GM23338 (cell line): ENCODE data around the gene CSF3.

Experiments
- EZH2 ChIP-seq: fragments of 200-600 bp; sonication (generic); IDR thresholded peaks from one replicate; pipeline ENCODE4 v1.8.0; 2017; ENCODE audit warnings: antibody characterized with exemption, mild to moderate bottlenecking, low read depth; ENCODE audit not compliant: unreplicated experiment
- EZH2phosphoT487 ChIP-seq: fragments of 200-600 bp; sonication (generic); IDR thresholded peaks from one replicate; pipeline ENCODE4 v1.8.1; 2018; ENCODE audit warnings: antibody characterized with exemption; ENCODE audit not compliant: unreplicated experiment
- JUNB ChIP-seq: IDR thresholded peaks from one replicate; pipeline ENCODE4 v1.6.1; 2016; ENCODE audit warnings: antibody characterized with exemption; ENCODE audit not compliant: unreplicated experiment
- TF ChIP-seq, protein P1 (sequence below), 2 experiments: fragments of 200-600 bp in 1 of 2; sonication (generic) in 1 of 2; conservative IDR thresholded peaks; 2 replicates each; pipeline versions ENCODE4 v1.5.1 to v1.6.1; 2016 to 2017; ENCODE audit warnings: antibody characterized with exemption in 2 of 2, low read depth in 2 of 2, mild to moderate bottlenecking in 2 of 2, moderate library complexity in 1 of 2
- TF ChIP-seq, protein P2 (sequence below): IDR thresholded peaks from one replicate; pipeline ENCODE4 v1.6.1; 2018; ENCODE audit warnings: antibody characterized with exemption; ENCODE audit not compliant: unreplicated experiment

DNA sequence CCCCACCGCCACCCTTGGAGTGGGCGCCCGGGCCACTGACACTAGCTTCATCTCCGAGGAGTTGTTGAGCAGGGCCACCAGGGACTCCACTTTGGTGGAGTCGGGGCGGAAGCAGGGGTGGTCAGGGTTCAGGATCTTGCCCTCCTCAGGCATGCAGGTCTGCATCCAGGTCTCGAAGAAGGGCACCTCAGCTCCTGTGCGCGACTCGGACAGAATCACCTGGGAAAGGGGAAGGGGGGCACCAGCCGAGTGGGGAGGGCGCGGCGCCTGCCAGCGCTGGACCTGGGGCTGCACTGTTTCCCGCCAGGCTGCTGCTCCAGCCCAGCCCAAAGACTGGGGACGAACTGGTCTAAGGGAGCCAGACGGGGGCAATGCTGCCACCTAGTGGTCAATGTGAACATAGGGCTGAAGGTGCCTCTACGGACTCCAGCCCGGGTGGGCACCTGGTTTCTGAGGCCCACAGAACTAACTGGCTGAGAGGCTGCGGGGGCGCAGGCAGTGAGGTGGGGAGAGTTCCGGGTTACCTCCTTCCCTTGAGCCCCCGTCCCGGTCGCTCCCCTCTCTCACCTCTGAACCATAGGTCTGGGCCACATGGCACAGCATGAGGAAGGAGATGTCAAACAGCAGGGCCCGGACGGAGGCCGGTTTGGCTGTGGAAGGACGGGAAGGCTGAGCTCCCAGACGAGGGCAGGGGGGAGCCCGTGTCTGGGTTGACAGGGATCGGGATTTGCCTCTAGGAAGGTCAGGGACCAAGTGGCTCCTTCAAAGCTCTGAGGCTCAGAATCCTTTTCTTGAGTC lies 11.8 kb downstream of the CSF3 start:
- TF ChIP-seq, protein P1, sequence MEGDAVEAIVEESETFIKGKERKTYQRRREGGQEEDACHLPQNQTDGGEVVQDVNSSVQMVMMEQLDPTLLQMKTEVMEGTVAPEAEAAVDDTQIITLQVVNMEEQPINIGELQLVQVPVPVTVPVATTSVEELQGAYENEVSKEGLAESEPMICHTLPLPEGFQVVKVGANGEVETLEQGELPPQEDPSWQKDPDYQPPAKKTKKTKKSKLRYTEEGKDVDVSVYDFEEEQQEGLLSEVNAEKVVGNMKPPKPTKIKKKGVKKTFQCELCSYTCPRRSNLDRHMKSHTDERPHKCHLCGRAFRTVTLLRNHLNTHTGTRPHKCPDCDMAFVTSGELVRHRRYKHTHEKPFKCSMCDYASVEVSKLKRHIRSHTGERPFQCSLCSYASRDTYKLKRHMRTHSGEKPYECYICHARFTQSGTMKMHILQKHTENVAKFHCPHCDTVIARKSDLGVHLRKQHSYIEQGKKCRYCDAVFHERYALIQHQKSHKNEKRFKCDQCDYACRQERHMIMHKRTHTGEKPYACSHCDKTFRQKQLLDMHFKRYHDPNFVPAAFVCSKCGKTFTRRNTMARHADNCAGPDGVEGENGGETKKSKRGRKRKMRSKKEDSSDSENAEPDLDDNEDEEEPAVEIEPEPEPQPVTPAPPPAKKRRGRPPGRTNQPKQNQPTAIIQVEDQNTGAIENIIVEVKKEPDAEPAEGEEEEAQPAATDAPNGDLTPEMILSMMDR (conservative IDR thresholded peaks at IDR 0.05; ENCODE audit: low read depth in 2 of 2), result peak; percentile 85 to 97
- TF ChIP-seq EZH2phosphoT487 (no peak), EZH2 (no peak), JUNB (no peak)
- TF ChIP-seq, protein P2, sequence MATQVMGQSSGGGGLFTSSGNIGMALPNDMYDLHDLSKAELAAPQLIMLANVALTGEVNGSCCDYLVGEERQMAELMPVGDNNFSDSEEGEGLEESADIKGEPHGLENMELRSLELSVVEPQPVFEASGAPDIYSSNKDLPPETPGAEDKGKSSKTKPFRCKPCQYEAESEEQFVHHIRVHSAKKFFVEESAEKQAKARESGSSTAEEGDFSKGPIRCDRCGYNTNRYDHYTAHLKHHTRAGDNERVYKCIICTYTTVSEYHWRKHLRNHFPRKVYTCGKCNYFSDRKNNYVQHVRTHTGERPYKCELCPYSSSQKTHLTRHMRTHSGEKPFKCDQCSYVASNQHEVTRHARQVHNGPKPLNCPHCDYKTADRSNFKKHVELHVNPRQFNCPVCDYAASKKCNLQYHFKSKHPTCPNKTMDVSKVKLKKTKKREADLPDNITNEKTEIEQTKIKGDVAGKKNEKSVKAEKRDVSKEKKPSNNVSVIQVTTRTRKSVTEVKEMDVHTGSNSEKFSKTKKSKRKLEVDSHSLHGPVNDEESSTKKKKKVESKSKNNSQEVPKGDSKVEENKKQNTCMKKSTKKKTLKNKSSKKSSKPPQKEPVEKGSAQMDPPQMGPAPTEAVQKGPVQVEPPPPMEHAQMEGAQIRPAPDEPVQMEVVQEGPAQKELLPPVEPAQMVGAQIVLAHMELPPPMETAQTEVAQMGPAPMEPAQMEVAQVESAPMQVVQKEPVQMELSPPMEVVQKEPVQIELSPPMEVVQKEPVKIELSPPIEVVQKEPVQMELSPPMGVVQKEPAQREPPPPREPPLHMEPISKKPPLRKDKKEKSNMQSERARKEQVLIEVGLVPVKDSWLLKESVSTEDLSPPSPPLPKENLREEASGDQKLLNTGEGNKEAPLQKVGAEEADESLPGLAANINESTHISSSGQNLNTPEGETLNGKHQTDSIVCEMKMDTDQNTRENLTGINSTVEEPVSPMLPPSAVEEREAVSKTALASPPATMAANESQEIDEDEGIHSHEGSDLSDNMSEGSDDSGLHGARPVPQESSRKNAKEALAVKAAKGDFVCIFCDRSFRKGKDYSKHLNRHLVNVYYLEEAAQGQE, result no peak
